Measurements from ENCODE around the gene WFDC2.

The WFDC2 gene, protein sequence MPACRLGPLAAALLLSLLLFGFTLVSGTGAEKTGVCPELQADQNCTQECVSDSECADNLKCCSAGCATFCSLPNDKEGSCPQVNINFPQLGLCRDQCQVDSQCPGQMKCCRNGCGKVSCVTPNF

DNA sequence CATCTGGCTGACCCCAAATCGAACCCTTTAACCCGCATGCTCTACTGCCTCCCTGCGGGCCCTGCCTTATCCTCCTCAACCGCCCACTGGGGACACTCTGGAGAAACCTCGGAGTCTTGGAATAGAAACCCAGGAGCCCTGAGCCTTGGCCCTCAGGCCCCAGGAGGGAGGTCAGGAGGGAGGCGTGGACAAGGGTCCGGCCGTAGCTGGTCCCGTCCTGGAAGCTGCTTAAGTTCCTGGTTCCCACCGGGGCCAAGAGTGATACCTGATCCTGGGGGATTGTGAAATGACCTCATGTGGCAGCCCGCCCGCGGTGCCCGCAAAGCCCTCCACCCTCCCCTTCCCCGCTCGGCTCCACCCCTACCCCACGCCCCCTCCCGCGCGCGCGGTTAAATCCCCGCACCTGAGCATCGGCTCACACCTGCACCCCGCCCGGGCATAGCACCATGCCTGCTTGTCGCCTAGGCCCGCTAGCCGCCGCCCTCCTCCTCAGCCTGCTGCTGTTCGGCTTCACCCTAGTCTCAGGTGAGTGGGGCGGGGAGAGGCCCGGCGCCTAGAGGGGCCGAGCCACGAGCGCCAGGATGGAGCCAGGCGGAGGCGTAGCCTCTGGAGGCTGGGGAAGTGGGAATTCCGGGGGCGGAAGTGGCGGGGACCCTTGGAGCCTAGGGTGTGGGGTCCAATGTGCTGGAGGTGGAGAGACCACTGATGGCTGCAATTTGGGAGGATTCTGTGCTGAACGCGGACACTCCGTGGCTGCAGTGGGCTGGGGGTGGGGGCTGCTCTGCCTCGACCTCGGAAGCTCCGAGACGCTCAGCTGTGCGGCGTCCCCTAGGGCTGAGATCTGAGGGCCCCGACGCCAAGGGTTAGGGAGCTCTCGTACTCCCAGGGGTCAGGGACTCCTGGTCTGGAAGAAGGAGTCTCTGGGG, at the start of gene WFDC2:
Gene WFDC2 (plus strand): TSS at position 418 of the 926 bp plus-strand sequence. CDS start 29 bp downstream, at position 447.
- DNase-seq (ENCODE audit: low read depth in 2 of 2): no peak

GRCh38 chr20:45420125-45420524, 49.4 kb upstream of the WFDC2 start:
- DNase-seq (ENCODE audit: low read depth in 2 of 2): no peak

- no peak for DNase-seq (ENCODE audit: low read depth in 2 of 2)
Observed at GRCh38 chr20:45423700-45424099, 45.9 kb upstream of the WFDC2 start.

GRCh38 chr20:45425561-45425960, 44.0 kb upstream of the WFDC2 start:
- no peak for DNase-seq (ENCODE audit: low read depth in 2 of 2)

- no peak for DNase-seq (ENCODE audit: low read depth in 2 of 2)
Observed at GRCh38 chr20:45426320-45427016, 43.1 kb upstream of the WFDC2 start.

GRCh38 chr20:45427236-45428149, 42.1 kb upstream of the WFDC2 start:
- DNase-seq (ENCODE audit: low read depth in 2 of 2): no peak

- DNase-seq (ENCODE audit: low read depth in 2 of 2): no peak
Observed at GRCh38 chr20:45429618-45430017, 39.9 kb upstream of the WFDC2 start.

DNA sequence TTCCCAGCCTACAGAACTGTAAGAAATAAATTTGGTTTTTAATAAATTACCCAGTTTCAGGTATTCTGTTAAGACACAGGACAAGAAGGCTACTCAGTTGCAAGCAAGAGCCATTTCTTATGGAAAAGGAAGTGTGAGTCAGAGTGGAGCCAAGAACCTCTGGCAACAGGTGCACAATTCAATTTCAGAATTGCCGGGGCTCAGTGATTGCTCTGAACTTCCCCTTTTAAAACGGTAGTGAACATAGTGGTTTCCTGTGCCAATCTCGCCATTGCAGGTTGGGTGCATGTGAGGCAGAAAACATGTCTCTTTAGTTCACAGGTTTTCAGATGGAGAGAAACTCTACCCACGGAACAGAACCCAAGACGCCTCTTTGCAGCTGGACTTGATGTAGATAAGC, 37.3 kb upstream of the WFDC2 start:
- no peak for DNase-seq (ENCODE audit: low read depth in 2 of 2)

DNA sequence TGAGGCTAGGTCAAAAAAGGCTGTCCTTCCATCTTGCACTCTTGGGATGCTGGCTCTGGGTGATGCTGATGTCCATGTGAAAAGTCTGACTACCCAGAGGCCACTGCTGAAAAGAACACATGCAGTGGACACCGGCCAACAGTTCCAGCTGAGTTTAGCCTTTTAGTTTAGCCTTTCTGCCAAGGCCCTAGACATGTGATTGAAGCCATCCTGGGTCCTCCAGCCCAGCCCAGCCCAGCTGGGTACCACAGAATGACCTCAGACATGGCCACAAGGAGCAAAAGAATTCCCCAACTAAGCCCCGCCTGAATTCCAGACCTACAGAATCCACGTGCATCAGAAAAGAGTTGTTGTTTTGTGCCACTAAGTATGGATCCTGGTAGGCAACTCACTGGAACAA, 36.2 kb upstream of the WFDC2 start:
- no peak for DNase-seq (ENCODE audit: low read depth in 2 of 2)

DNA sequence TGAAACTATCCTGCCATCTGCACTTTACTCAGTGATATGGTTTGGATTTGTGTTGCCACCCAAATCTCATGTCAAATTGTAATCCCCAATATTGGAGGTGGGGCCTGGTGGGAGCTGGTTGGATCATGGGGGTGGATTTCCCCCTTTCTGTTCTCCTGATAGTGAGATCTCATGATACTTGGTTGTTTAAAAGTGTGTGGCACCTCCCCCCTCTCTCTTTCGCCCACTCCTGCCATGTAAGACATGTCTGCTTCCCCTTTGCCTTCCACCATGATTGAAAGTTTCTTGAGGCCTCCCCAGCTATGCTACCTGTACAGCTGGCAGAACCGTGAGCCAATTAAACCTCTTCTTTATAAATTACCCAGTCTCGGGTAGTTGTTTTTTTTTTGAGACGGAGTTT, 35.6 kb upstream of the WFDC2 start:
- DNase-seq (ENCODE audit: low read depth in 2 of 2): no peak

DNA sequence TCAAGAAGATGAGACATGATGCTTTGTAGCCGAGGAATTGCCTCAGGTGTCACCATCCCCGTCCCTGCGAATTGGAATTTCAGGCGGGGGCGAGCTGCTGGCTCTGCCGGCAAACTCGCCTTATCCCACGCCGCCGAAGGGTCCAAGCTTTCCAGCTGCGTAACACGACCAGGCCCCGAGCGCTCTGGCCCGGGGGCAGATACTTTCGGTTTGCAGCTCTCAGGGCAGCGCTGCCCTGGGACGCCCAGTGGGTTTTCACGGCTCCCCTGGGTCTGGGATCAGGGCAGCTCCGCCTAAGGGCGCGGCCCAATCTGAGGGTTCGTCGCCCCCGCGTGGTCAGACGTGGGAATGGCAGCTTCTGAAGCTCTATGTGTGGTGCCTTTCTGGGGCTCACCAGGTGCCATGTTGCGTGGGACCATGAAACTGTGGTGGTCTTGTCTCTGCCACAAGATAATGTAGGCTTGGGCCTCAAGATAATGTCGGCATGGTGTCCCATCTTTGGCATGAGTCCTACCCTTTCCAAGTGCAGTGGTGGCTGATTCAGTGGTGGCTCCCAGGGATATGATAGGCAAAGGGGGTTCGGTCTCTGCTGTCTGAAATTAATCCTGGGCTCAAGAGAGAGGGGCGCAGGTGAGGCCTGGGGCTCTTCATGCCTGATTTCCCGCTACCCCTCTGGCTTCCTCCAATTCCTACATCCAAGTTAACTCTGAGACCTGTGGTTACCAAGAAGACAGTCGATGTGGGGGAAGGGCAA, 32.6 kb upstream of the WFDC2 start:
- peak; percentile 48 to 50 for DNase-seq (ENCODE audit: low read depth in 2 of 2)

GRCh38 chr20:45440424-45440823, 29.1 kb upstream of the WFDC2 start:
- DNase-seq (ENCODE audit: low read depth in 2 of 2): no peak

- no peak for DNase-seq (ENCODE audit: low read depth in 2 of 2)
Observed at GRCh38 chr20:45440891-45441685, 28.5 kb upstream of the WFDC2 start.

DNA sequence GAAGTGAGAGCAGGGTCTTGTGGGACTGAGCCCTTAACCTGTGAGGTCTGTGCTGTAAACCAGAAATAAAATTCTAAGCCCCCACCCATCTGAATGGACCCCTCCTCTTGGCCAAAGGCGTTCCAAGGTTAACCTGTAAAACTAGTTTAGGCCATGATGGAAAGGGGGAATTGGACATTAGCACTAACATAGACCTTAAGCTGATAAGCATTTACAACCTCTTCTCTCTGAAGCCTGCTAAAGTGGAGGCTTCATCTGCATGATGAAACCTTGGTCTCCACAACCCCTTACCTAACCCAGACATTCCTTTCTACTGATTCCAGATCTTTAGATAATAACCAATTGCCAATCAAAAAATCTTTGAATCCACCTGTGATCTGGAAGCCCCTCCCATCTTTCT, 27.8 kb upstream of the WFDC2 start:
- no peak for DNase-seq (ENCODE audit: low read depth in 2 of 2)

DNA sequence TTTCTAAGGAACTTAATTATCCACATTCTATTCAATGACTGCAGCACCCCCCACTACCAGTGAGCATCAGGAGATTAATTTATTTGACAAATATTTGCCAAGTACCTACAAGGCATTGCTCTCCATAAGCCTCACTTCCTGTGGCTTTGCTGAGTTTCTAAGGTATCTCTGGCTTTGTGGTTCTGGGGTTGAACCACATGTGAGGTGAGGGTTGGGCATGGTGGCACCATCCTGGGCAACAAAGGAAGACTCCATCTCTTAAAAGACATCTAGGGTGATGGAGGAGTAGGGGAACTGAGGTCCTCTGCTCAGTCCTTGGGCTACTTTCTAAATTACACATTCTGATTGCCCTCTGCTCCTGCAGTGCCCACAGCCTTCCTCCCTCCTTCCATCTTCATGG, 25.5 kb upstream of the WFDC2 start:
- DNase-seq (ENCODE audit: low read depth in 2 of 2): no peak

- DNase-seq (ENCODE audit: low read depth in 2 of 2): no peak
Observed at GRCh38 chr20:45445805-45446562, 23.6 kb upstream of the WFDC2 start.

- DNase-seq (ENCODE audit: low read depth in 2 of 2): no peak
Observed at GRCh38 chr20:45448270-45448669, 21.3 kb upstream of the WFDC2 start.

DNA sequence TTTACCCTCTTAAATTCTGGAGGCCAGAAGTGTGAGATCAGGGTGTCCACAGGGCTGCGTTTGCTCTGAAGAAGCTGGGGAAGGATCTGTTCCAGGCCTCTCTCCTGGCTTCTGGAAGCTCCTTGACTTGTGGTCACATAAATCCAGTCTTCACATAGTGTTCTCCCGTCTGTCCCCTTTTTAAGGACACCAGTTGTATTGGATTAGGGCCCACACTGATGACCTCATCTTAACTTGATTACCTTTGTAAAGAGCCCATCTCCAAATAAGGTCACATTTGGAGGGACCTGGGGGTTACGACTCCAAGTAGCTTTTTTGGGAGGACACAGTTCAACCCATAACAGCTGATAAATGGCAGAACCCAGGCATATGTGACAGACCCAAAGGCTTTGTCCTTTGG, 20.0 kb upstream of the WFDC2 start:
- DNase-seq (ENCODE audit: low read depth in 2 of 2): no peak

- DNase-seq (ENCODE audit: low read depth in 2 of 2): peak in 1 of 2 experiments; percentile 7
Observed at GRCh38 chr20:45450097-45450818, 19.3 kb upstream of the WFDC2 start.

All from fibroblast of skin of left quadriceps (primary cell).